Mesendoderm (in vitro differentiated cells): ENCODE data around the gene GET3.
A peak's percentile ranks its signal among the peaks of the same experiment; 100 is the strongest.

Experiments
- DNase-seq: peaks from one replicate; pipeline ENCODE4 v3.0.0; 2013
- H2AK5ac ChIP-seq: 2 replicates; pipeline ENCODE4 v1.6.1; 2013; ENCODE audit warnings: low read length, inconsistent platforms
- H2BK120ac ChIP-seq: 2 replicates; pipeline ENCODE4 v1.6.1; 2013; ENCODE audit warnings: low read depth, mild to moderate bottlenecking, low read length, moderate library complexity, mixed read lengths
- H2BK15ac ChIP-seq: replicated peaks from 2 replicates; pipeline ENCODE4 v1.6.1; 2013; ENCODE audit warnings: low read depth, mild to moderate bottlenecking, moderate library complexity
- H2BK5ac ChIP-seq: 2 replicates; pipeline ENCODE4 v1.6.1; 2013; ENCODE audit warnings: low read length, inconsistent platforms
- H3K18ac ChIP-seq: 2 replicates; pipeline ENCODE4 v1.6.1; 2013; ENCODE audit warnings: mild to moderate bottlenecking, low read length, mixed read lengths
- H3K23ac ChIP-seq: one replicate; pipeline ENCODE4 v1.6.1; 2013; ENCODE audit warnings: low read length
- H3K27ac ChIP-seq: 2 replicates; pipeline ENCODE4 v1.5.1; 2013; ENCODE audit warnings: low read depth, mild to moderate bottlenecking, inconsistent platforms, low read length, moderate library complexity
- H3K27me3 ChIP-seq: 2 replicates; pipeline ENCODE4 v1.6.1; 2013; ENCODE audit warnings: low read length, control low read depth, mild to moderate bottlenecking, inconsistent platforms; ENCODE audit not compliant: insufficient read depth, poor library complexity
- H3K36me3 ChIP-seq: 2 replicates; pipeline ENCODE4 v1.6.1; 2013; ENCODE audit warnings: low read length, inconsistent platforms; ENCODE audit not compliant: control insufficient read depth, insufficient read depth
- H3K4ac ChIP-seq: one replicate; pipeline ENCODE4 v1.6.1; 2013; ENCODE audit warnings: low read depth, mild to moderate bottlenecking, low read length, moderate library complexity
- H3K4me1 ChIP-seq: 2 replicates; pipeline ENCODE4 v1.6.1; 2013; ENCODE audit warnings: low read depth, low read length, inconsistent platforms; ENCODE audit not compliant: control insufficient read depth
- H3K4me2 ChIP-seq: 2 replicates; pipeline ENCODE4 v1.6.1; 2013; ENCODE audit warnings: low read length
- H3K4me3 ChIP-seq: 2 replicates; pipeline ENCODE4 v1.5.1; 2013; ENCODE audit warnings: mild to moderate bottlenecking, low read length
- H3K56ac ChIP-seq: one replicate; pipeline ENCODE4 v1.6.1; 2013; ENCODE audit warnings: low read length
- H3K79me1 ChIP-seq: 2 replicates; pipeline ENCODE4 v1.6.1; 2013; ENCODE audit warnings: low read length, inconsistent platforms
- H3K79me2 ChIP-seq: 2 replicates; pipeline ENCODE4 v1.6.1; 2013; ENCODE audit warnings: mild to moderate bottlenecking, low read length; ENCODE audit not compliant: control insufficient read depth, insufficient read depth
- H3K9ac ChIP-seq: 2 replicates; pipeline ENCODE4 v1.6.1; 2013; ENCODE audit warnings: low read length, inconsistent platforms
- H4K5ac ChIP-seq: one replicate; pipeline ENCODE4 v1.6.1; 2013; ENCODE audit warnings: low read length
- H4K8ac ChIP-seq: one replicate; pipeline ENCODE4 v1.6.1; 2013; ENCODE audit warnings: low read depth, mild to moderate bottlenecking, control low read depth, low read length, moderate library complexity
- WGBS: extraction: QIAGEN DNeasy Blood & Tissue Kit; methylation state at CpG from one replicate; pipeline ENCODE4 v1.1.7; 2013; ENCODE audit warnings: low lambda C conversion rate, missing lambda C conversion rate; ENCODE audit not compliant: insufficient coverage; ENCODE audit errors: extremely low coverage; 5-methylcytosine and 5-hydroxymethylcytosine counted together

The GET3 gene

GRCh38 chr19:12783849-12784393 is 46.6 kb downstream of the GET3 start:
- no peak overlapping the region for H3K23ac ChIP-seq
- H3K4me2 ChIP-seq = no peak overlapping the region
- H3K4ac ChIP-seq = peak overlapping the region; percentile 10
- no peak overlapping the region for H4K5ac ChIP-seq
- H2AK5ac ChIP-seq = peak overlapping the region; percentile 82
- H2BK120ac ChIP-seq = no peak overlapping the region
- no peak overlapping the region for H2BK15ac ChIP-seq
- H3K4me1 ChIP-seq = peaks cover 14% of the 10 kb centered on the region
- H3K36me3 ChIP-seq = no peaks in the 10 kb centered on the region
- no peak overlapping the region for H4K8ac ChIP-seq
- no peaks in the 10 kb centered on the region for H3K27me3 ChIP-seq
- no peak overlapping the region for H3K4me3 ChIP-seq
- H3K18ac ChIP-seq = peak overlapping the region; percentile 46
- no peak overlapping the region for H3K27ac ChIP-seq
- no peaks in the 10 kb centered on the region for H3K79me2 ChIP-seq
- H3K9ac ChIP-seq = peak overlapping the region; percentile 55
- H3K79me1 ChIP-seq = no peaks in the 10 kb centered on the region
- no CpG with 5 or more reads among the region's 19 CpGs for WGBS
- H3K56ac ChIP-seq = peak overlapping the region; percentile 77
- H2BK5ac ChIP-seq = no peak overlapping the region
- DNase-seq = no peak

GRCh38 chr19:12784394-12784870 is 47.1 kb downstream of the GET3 start:
- DNase-seq = no peak
- Histone ChIP-seq H2BK5ac (peak overlapping the region; percentile 46), H3K4ac (no peak overlapping the region), H2AK5ac (peak overlapping the region; percentile 82), H3K9ac (no peak overlapping the region), H2BK120ac (no peak overlapping the region), H3K4me3 (no peak overlapping the region), H4K5ac (no peak overlapping the region), H3K23ac (no peak overlapping the region), H3K79me2 (no peaks in the 10 kb centered on the region), H3K79me1 (no peaks in the 10 kb centered on the region), H3K27ac (no peak overlapping the region), H3K56ac (peak overlapping the region; percentile 77), H3K4me2 (no peak overlapping the region), H3K18ac (no peak overlapping the region), H4K8ac (no peak overlapping the region), H3K4me1 (peaks cover 13% of the 10 kb centered on the region), H2BK15ac (no peak overlapping the region), H3K27me3 (no peaks in the 10 kb centered on the region), H3K36me3 (no peaks in the 10 kb centered on the region)
- WGBS = no CpG with 5 or more reads among the region's 10 CpGs

- Histone ChIP-seq H3K27me3 (no peaks in the 10 kb centered on the region), H4K8ac (no peak overlapping the region), H3K79me1 (no peaks in the 10 kb centered on the region), H3K36me3 (no peaks in the 10 kb centered on the region), H3K4me2 (no peak overlapping the region), H3K4ac (no peak overlapping the region), H3K79me2 (no peaks in the 10 kb centered on the region), H4K5ac (no peak overlapping the region), H3K27ac (no peak overlapping the region), H2BK5ac (peak overlapping the region; percentile 55), H3K4me1 (peaks cover 13% of the 10 kb centered on the region), H3K4me3 (no peak overlapping the region), H3K9ac (no peak overlapping the region), H2BK120ac (no peak overlapping the region), H3K23ac (no peak overlapping the region), H3K56ac (peak overlapping the region; percentile 67), H2AK5ac (peak overlapping the region; percentile 32), H3K18ac (no peak overlapping the region), H2BK15ac (no peak overlapping the region)
- no CpG with 5 or more reads among the region's 5 CpGs for WGBS
- DNase-seq = no peak
Measured at GRCh38 chr19:12784871-12785430, 47.7 kb downstream of the GET3 start.

- Histone ChIP-seq H3K23ac (no peak overlapping the region), H2AK5ac (peak overlapping the region; percentile 78), H3K4ac (no peak overlapping the region), H2BK15ac (no peak overlapping the region), H3K4me1 (peaks cover 15% of the 10 kb centered on the region), H3K27me3 (no peaks in the 10 kb centered on the region), H3K27ac (no peak overlapping the region), H2BK5ac (no peak overlapping the region), H4K8ac (no peak overlapping the region), H4K5ac (no peak overlapping the region), H3K79me2 (no peaks in the 10 kb centered on the region), H3K18ac (no peak overlapping the region), H3K36me3 (no peaks in the 10 kb centered on the region), H3K4me3 (no peak overlapping the region), H3K56ac (peak overlapping the region; percentile 67), H3K9ac (no peak overlapping the region), H2BK120ac (no peak overlapping the region), H3K4me2 (no peak overlapping the region), H3K79me1 (no peaks in the 10 kb centered on the region)
- no peak for DNase-seq
- no CpG with 5 or more reads among the region's 4 CpGs for WGBS
Measured at GRCh38 chr19:12785431-12786031, 48.2 kb downstream of the GET3 start.

- Histone ChIP-seq H4K8ac (no peak overlapping the region), H3K36me3 (no peaks in the 10 kb centered on the region), H2BK15ac (no peak overlapping the region), H3K79me2 (no peaks in the 10 kb centered on the region), H3K23ac (no peak overlapping the region), H3K18ac (peak overlapping the region; percentile 15), H3K4me2 (no peak overlapping the region), H3K27ac (no peak overlapping the region), H3K79me1 (no peaks in the 10 kb centered on the region), H3K9ac (no peak overlapping the region), H3K4me1 (peaks cover 21% of the 10 kb centered on the region), H3K4me3 (no peak overlapping the region), H2BK120ac (no peak overlapping the region), H2AK5ac (no peak overlapping the region), H3K4ac (no peak overlapping the region), H2BK5ac (no peak overlapping the region), H4K5ac (no peak overlapping the region), H3K27me3 (no peaks in the 10 kb centered on the region), H3K56ac (peak overlapping the region; percentile 36)
- DNase-seq = no peak
- no CpG with 5 or more reads among the region's 18 CpGs for WGBS
Measured at GRCh38 chr19:12786141-12786870, 49.0 kb downstream of the GET3 start.
